Measurements from ENCODE around the gene NOS1.

NOS1 gene

GRCh38 chr12:117165342-117165741 lies 196.1 kb downstream of the NOS1 start:
- DNase-seq = no peak

GRCh38 chr12:117162633-117163032 lies 198.8 kb downstream of the NOS1 start:
- no peak for DNase-seq

- no peak for DNase-seq
Measured at GRCh38 chr12:117162167-117162539, 199.3 kb downstream of the NOS1 start.

GRCh38 chr12:117161460-117162166 lies 199.8 kb downstream of the NOS1 start:
- peak in 1 of 2 experiments; percentile 11 for DNase-seq

- DNase-seq = peak in 1 of 2 experiments; percentile 7
Measured at GRCh38 chr12:117159674-117160073, 201.8 kb downstream of the NOS1 start.

- DNase-seq = peak in 1 of 2 experiments; percentile 3
Measured at GRCh38 chr12:117158911-117159553, 202.4 kb downstream of the NOS1 start.
